ENCODE data around the gene ATXN7. TPM values are rescaled to one million over a fixed set of nuclear protein-coding genes. Genes with fewer than 3 reads are reported as not detected.

The ATXN7 gene
- total RNA-seq, 2 experiments from 2014 or later: 289 to 304 TPM

DNA sequence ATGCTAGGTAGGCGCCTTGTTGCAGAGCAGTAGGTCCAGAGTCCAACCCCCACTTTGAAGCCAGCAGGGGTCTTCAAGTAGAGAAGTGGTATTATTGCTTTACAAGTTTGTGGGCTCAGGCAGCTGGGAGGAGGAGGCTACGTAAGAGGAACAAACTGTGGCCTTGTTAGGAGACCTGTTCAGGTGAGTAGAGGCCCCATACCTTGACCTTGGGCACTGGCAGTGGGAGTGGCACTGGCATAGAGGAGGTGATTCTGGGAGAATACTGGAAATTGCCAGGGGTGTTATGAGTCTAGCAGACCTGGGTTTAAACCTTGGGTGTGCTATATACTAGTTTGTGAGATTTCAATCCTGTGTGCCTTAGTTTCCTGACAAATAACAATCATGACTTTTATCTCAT, 83.1 kb downstream of the ATXN7 start:
- no peaks in the 10 kb centered on the region for H3K9me3 ChIP-seq (ENCODE audit: control insufficient read depth in 1 of 2, insufficient read depth in 1 of 2, low read length in 2 of 2)
- H3K4me1 ChIP-seq (ENCODE audit: insufficient read depth, low read length): peaks cover 20% of the 10 kb centered on the region
- H3K36me3 ChIP-seq (ENCODE audit: insufficient read depth, low read length): peaks cover 7% of the 10 kb centered on the region
- intact Hi-C loops (cut with DNase I, micrococcal nuclease): no loop called here
- POLR2A ChIA-PET: no interaction called here
- Mint-ChIP-seq H3K27ac (no peak overlapping the region), H3K36me3 (ENCODE audit: low read depth) (peaks cover 18% of the 10 kb centered on the region), H3K4me3 (no peak overlapping the region), H3K9me3 (no peaks in the 10 kb centered on the region), H3K4me1 (ENCODE audit: low read depth) (peaks cover 81% of the 10 kb centered on the region), H3K27me3 (no peaks in the 10 kb centered on the region)
- no peak overlapping the region for H3K4me3 ChIP-seq (ENCODE audit: low read length)
- H3K27ac ChIP-seq (ENCODE audit: low read depth in 1 of 2, low read length in 2 of 2): no peak overlapping the region
- CTCF ChIA-PET: no interaction called here
- DNase-seq (no peak), ATAC-seq (ENCODE audit: poor library complexity) (no peak)
- TF ChIP-seq CTCF (IDR thresholded peaks at IDR 0.05): no peak
- no peaks in the 10 kb centered on the region for H3K27me3 ChIP-seq (ENCODE audit: control insufficient read depth in 1 of 2, insufficient read depth in 2 of 2, low read length in 2 of 2)

- H3K4me1 ChIP-seq (ENCODE audit: insufficient read depth, low read length): peaks cover 23% of the 10 kb centered on the region
- intact Hi-C loops (cut with DNase I, micrococcal nuclease): no loop called here
- no peak overlapping the region for H3K4me3 ChIP-seq (ENCODE audit: low read length)
- TF ChIP-seq CTCF (IDR thresholded peaks at IDR 0.05): no peak
- ChIA-PET POLR2A (no interaction called here), CTCF (interaction anchor here (1.7 kb wide), 1 partner anchor 14 kb away, joined by 4 read pairs; no protein-coding TSS in a partner anchor)
- no peak for ATAC-seq (ENCODE audit: poor library complexity)
- H3K36me3 ChIP-seq (ENCODE audit: insufficient read depth, low read length): peaks cover 7% of the 10 kb centered on the region
- H3K9me3 Mint-ChIP-seq: no peaks in the 10 kb centered on the region
- H3K27me3 Mint-ChIP-seq: no peaks in the 10 kb centered on the region
- H3K36me3 Mint-ChIP-seq (ENCODE audit: low read depth): peaks cover 18% of the 10 kb centered on the region
- H3K27me3 ChIP-seq (ENCODE audit: control insufficient read depth in 1 of 2, insufficient read depth in 2 of 2, low read length in 2 of 2): no peaks in the 10 kb centered on the region
- no peak overlapping the region for H3K27ac Mint-ChIP-seq
- no peak for DNase-seq
- no peak overlapping the region for H3K4me3 Mint-ChIP-seq
- H3K27ac ChIP-seq (ENCODE audit: low read depth in 1 of 2, low read length in 2 of 2): no peak overlapping the region
- H3K9me3 ChIP-seq (ENCODE audit: control insufficient read depth in 1 of 2, insufficient read depth in 1 of 2, low read length in 2 of 2): no peaks in the 10 kb centered on the region
- H3K4me1 Mint-ChIP-seq (ENCODE audit: low read depth): peaks cover 80% of the 10 kb centered on the region
These were observed 83.9 kb downstream of the ATXN7 start for GRCh38 chr3:63947594-63947993.

GRCh38 chr3:63949005-63949404, 85.3 kb downstream of the ATXN7 start:
- no peak overlapping the region for H3K27ac ChIP-seq (ENCODE audit: low read depth in 1 of 2, low read length in 2 of 2)
- ATAC-seq (ENCODE audit: poor library complexity): no peak
- no peak overlapping the region for H3K4me3 ChIP-seq (ENCODE audit: low read length)
- no peaks in the 10 kb centered on the region for H3K27me3 ChIP-seq (ENCODE audit: control insufficient read depth in 1 of 2, insufficient read depth in 2 of 2, low read length in 2 of 2)
- peaks cover 11% of the 10 kb centered on the region for H3K36me3 ChIP-seq (ENCODE audit: insufficient read depth, low read length)
- Mint-ChIP-seq H3K36me3 (ENCODE audit: low read depth) (peaks cover 17% of the 10 kb centered on the region), H3K27ac (no peak overlapping the region), H3K9me3 (no peaks in the 10 kb centered on the region), H3K4me3 (no peak overlapping the region), H3K27me3 (no peaks in the 10 kb centered on the region), H3K4me1 (ENCODE audit: low read depth) (peaks cover 66% of the 10 kb centered on the region)
- intact Hi-C loops (cut with DNase I, micrococcal nuclease): no loop called here
- DNase-seq: no peak
- H3K4me1 ChIP-seq (ENCODE audit: insufficient read depth, low read length): peaks cover 23% of the 10 kb centered on the region
- H3K9me3 ChIP-seq (ENCODE audit: control insufficient read depth in 1 of 2, insufficient read depth in 1 of 2, low read length in 2 of 2): no peaks in the 10 kb centered on the region
- ChIA-PET CTCF (interaction anchor here (1.7 kb wide), 1 partner anchor 13 kb away, joined by 4 read pairs; no protein-coding TSS in a partner anchor), POLR2A (no interaction called here)
- no peak for TF ChIP-seq CTCF (IDR thresholded peaks at IDR 0.05)

Measured in CD4-positive, alpha-beta T cell (primary cell).